ENCODE measurements around the gene CLDN4.

The CLDN4 gene

DNA sequence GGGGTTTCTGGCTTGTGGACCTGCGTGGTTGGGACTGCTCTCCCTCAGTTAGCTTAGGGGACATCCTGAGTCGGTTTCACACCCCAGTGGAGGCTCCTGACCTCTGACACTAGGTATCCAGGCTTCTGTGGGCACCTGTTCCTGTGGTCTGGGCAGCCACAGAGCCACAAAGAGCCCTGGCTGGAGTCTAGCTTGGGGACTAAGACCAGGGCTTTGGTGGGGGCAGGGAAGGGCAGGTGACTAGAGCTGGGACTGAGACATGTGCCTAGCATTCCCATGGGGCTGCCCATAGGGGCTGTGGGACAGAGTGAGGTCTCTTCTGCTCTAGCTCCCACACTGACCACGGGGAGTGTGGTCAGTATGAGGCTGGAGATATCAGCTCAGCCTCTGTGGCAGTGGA is 26.1 kb downstream of the CLDN4 start:
- H3K4me3 ChIP-seq (ENCODE audit: low read length in 2 of 2) = no peak overlapping the region
- H3K4me1 ChIP-seq (ENCODE audit: control insufficient read depth in 2 of 2, insufficient read depth in 1 of 2, low read depth in 1 of 2, low read length in 2 of 2) = no peaks in the 10 kb centered on the region
- H2BK12ac ChIP-seq (ENCODE audit: low read length) = peak overlapping the region; percentile 90
- no peak overlapping the region for H3K4me2 ChIP-seq (ENCODE audit: insufficient read depth, low read length, poor library complexity, severe bottlenecking)
- H3K27me3 ChIP-seq (ENCODE audit: control insufficient read depth in 3 of 3, insufficient read depth in 3 of 3, low read depth in 1 of 3, low read length in 3 of 3) = peaks cover 0 to 20% (median 0%) of the 10 kb centered on the region in 3 experiments
- H3K18ac ChIP-seq (ENCODE audit: low read length) = peak overlapping the region; percentile 65
- H4K8ac ChIP-seq (ENCODE audit: low read depth, low read length) = no peak overlapping the region
- H3K79me1 ChIP-seq (ENCODE audit: low read depth, low read length) = no peaks in the 10 kb centered on the region
- H2AFZ ChIP-seq (ENCODE audit: low read length) = no peak overlapping the region
- H3K9ac ChIP-seq (ENCODE audit: low read depth, low read length, poor library complexity) = no peak overlapping the region
- H2BK5ac ChIP-seq (ENCODE audit: low read length) = peak overlapping the region; percentile 82
- H3K36me3 ChIP-seq (replicated peaks in 1 of 2; ENCODE audit: control insufficient read depth in 2 of 2, insufficient read depth in 2 of 2, low read length in 2 of 2) = no peaks in the 10 kb centered on the region
- peak overlapping the region; percentile 25 for H2BK15ac ChIP-seq (ENCODE audit: low read length)
- H2BK120ac ChIP-seq (ENCODE audit: low read depth, low read length) = no peak overlapping the region
- H4K91ac ChIP-seq (ENCODE audit: low read depth, low read length, poor library complexity) = no peak overlapping the region
- H3K14ac ChIP-seq (ENCODE audit: low read length) = no peak overlapping the region
- H3K9me3 ChIP-seq (replicated peaks in 1 of 2; ENCODE audit: control insufficient read depth in 2 of 2, insufficient read depth in 1 of 2, low read depth in 1 of 2, low read length in 2 of 2) = no peaks in the 10 kb centered on the region
- no CpG with 5 or more reads among the region's 3 CpGs for WGBS, 2 donors (ENCODE audit: extremely low coverage in 2 of 2, insufficient read length in 2 of 2, insufficient replicate concordance in 1 of 2)
- peak overlapping the region; percentile 75 for H2AK5ac ChIP-seq (ENCODE audit: low read depth, low read length)
- H3K4ac ChIP-seq (ENCODE audit: low read length) = no peak overlapping the region
- DNase-seq (ENCODE audit: low spot score) = no peak
- no peak overlapping the region for H3K27ac ChIP-seq (replicated peaks; ENCODE audit: low read length)
- H3K23ac ChIP-seq (ENCODE audit: low read depth, low read length, poor library complexity) = peak overlapping the region; percentile 43

DNA sequence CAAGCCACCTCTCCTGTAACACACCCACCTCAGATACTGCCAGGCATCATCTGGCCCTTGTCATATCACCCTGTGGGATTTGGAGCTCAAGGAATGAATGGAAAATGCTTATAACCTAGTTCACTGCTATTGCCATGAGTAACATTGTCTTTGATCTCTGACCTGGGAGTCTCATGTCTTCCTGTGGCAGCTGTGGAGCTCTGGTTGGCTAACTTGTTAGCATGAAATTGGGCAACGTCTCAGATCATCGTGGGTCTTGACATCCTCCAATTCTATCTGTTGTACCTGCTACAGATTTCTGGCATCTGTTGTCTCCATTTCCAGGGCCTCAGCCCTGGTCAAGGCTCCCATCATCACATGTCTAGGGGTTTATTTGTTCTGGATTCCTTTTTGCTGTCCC is 28.0 kb downstream of the CLDN4 start:
- Histone ChIP-seq H2AK5ac (ENCODE audit: low read depth, low read length) (no peak overlapping the region), H2BK15ac (ENCODE audit: low read length) (no peak overlapping the region), H3K4me1 (ENCODE audit: control insufficient read depth in 2 of 2, insufficient read depth in 1 of 2, low read depth in 1 of 2, low read length in 2 of 2) (no peaks in the 10 kb centered on the region), H3K18ac (ENCODE audit: low read length) (no peak overlapping the region), H3K4me3 (ENCODE audit: low read length in 2 of 2) (no peak overlapping the region), H2BK12ac (ENCODE audit: low read length) (no peak overlapping the region), H3K27ac (replicated peaks; ENCODE audit: low read length) (no peak overlapping the region), H3K9ac (ENCODE audit: low read depth, low read length, poor library complexity) (no peak overlapping the region), H3K79me1 (ENCODE audit: low read depth, low read length) (no peaks in the 10 kb centered on the region), H3K9me3 (replicated peaks in 1 of 2; ENCODE audit: control insufficient read depth in 2 of 2, insufficient read depth in 1 of 2, low read depth in 1 of 2, low read length in 2 of 2) (no peaks in the 10 kb centered on the region), H2AFZ (ENCODE audit: low read length) (no peak overlapping the region), H2BK120ac (ENCODE audit: low read depth, low read length) (no peak overlapping the region), H4K91ac (ENCODE audit: low read depth, low read length, poor library complexity) (no peak overlapping the region), H3K4me2 (ENCODE audit: insufficient read depth, low read length, poor library complexity, severe bottlenecking) (no peak overlapping the region), H3K36me3 (replicated peaks in 1 of 2; ENCODE audit: control insufficient read depth in 2 of 2, insufficient read depth in 2 of 2, low read length in 2 of 2) (no peaks in the 10 kb centered on the region), H4K8ac (ENCODE audit: low read depth, low read length) (no peak overlapping the region), H3K4ac (ENCODE audit: low read length) (no peak overlapping the region), H3K27me3 (ENCODE audit: control insufficient read depth in 3 of 3, insufficient read depth in 3 of 3, low read depth in 1 of 3, low read length in 3 of 3) (peaks cover 0 to 17% (median 0%) of the 10 kb centered on the region in 3 experiments), H3K14ac (ENCODE audit: low read length) (no peak overlapping the region), H2BK5ac (ENCODE audit: low read length) (no peak overlapping the region), H3K23ac (ENCODE audit: low read depth, low read length, poor library complexity) (no peak overlapping the region)
- no peak for DNase-seq (ENCODE audit: low spot score)
- WGBS, 2 donors (ENCODE audit: extremely low coverage in 2 of 2, insufficient read length in 2 of 2, insufficient replicate concordance in 1 of 2) = no CpG with 5 or more reads among the region's 2 CpGs

DNA sequence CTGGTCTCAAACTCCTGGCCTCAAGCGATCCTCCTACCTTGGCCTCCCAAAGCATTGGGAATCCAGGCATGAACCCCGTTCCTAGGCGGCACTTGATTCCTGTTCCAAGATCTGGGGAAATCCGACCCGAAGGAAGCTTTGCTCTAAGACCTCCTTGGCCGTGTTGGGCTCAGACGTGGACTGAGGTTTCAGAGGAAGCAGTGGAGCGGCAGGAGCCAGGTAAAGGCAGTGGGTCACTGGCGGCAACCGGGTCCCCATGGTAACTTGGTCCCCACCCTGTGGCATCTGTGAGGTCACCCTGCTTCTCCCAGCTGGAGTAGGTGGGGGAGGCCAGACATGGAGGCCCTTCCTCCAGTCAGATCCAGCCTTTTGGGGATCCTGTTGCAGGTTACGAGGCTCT is 30.1 kb downstream of the CLDN4 start, which contains the start of gene TMEM270:
TMEM270 (plus strand) TSS at position 301 of the 400 bp plus-strand sequence; CDS start at position 337, 36 bp downstream.
- Histone ChIP-seq H4K91ac (ENCODE audit: low read depth, low read length, poor library complexity) (no peak within 1 kb of the TSS), H4K8ac (ENCODE audit: low read depth, low read length) (no peak within 1 kb of the TSS), H2BK15ac (ENCODE audit: low read length) (peak within 1 kb of the TSS; percentile 58), H3K14ac (ENCODE audit: low read length) (peak within 1 kb of the TSS; percentile 89), H3K9ac (ENCODE audit: low read depth, low read length, poor library complexity) (no peak within 1 kb of the TSS), H3K27ac (replicated peaks; ENCODE audit: low read length) (no peak within 1 kb of the TSS), H2AK5ac (ENCODE audit: low read depth, low read length) (peak within 1 kb of the TSS; percentile 84), H3K79me1 (ENCODE audit: low read depth, low read length) (no peaks in the 10 kb centered on the region), H3K9me3 (replicated peaks in 1 of 2; ENCODE audit: control insufficient read depth in 2 of 2, insufficient read depth in 1 of 2, low read depth in 1 of 2, low read length in 2 of 2) (no peaks in the 10 kb centered on the region), H3K23ac (ENCODE audit: low read depth, low read length, poor library complexity) (peak within 1 kb of the TSS; percentile 17), H2BK5ac (ENCODE audit: low read length) (no peak within 1 kb of the TSS), H3K4ac (ENCODE audit: low read length) (no peak within 1 kb of the TSS), H3K4me3 (ENCODE audit: low read length in 2 of 2) (no peak within 1 kb of the TSS), H3K36me3 (replicated peaks in 1 of 2; ENCODE audit: control insufficient read depth in 2 of 2, insufficient read depth in 2 of 2, low read length in 2 of 2) (no peaks in the 10 kb centered on the region), H3K18ac (ENCODE audit: low read length) (no peak within 1 kb of the TSS), H3K4me2 (ENCODE audit: insufficient read depth, low read length, poor library complexity, severe bottlenecking) (no peak within 1 kb of the TSS), H2BK120ac (ENCODE audit: low read depth, low read length) (no peak within 1 kb of the TSS), H3K4me1 (ENCODE audit: control insufficient read depth in 2 of 2, insufficient read depth in 1 of 2, low read depth in 1 of 2, low read length in 2 of 2) (no peaks in the 10 kb centered on the region), H3K27me3 (ENCODE audit: control insufficient read depth in 3 of 3, insufficient read depth in 3 of 3, low read depth in 1 of 3, low read length in 3 of 3) (peaks cover 0 to 6% (median 0%) of the 10 kb centered on the region in 3 experiments), H2BK12ac (ENCODE audit: low read length) (no peak within 1 kb of the TSS), H2AFZ (ENCODE audit: low read length) (no peak within 1 kb of the TSS)
- no CpG with 5 or more reads among the region's 11 CpGs for WGBS, 2 donors (ENCODE audit: extremely low coverage in 2 of 2, insufficient read length in 2 of 2, insufficient replicate concordance in 1 of 2)
- no peak for DNase-seq (ENCODE audit: low spot score)

DNA sequence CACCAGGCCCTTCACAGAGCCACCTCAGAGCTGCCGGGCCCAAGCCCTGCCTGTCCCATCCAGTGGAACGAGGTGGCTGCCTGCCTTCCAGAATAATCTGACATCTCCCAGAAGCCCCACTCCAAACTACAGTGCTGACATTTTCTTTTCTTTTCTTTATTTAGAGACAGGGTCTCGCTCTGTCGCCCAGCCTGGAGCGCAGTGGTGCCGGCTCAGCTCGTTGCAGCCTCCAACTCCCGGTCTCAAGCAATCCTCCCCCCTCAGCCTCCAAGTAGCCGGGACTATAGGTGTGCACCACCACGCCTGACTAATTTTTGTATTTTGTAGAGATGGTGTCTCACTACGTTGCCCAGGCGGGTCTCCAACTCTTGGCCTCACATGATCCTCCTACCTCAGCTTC is 30.5 kb downstream of the CLDN4 start:
- no peak overlapping the region for H3K4ac ChIP-seq (ENCODE audit: low read length)
- no peak for DNase-seq (ENCODE audit: low spot score)
- H3K4me1 ChIP-seq (ENCODE audit: control insufficient read depth in 2 of 2, insufficient read depth in 1 of 2, low read depth in 1 of 2, low read length in 2 of 2) = no peaks in the 10 kb centered on the region
- no peak overlapping the region for H3K27ac ChIP-seq (replicated peaks; ENCODE audit: low read length)
- H3K23ac ChIP-seq (ENCODE audit: low read depth, low read length, poor library complexity) = peak overlapping the region; percentile 17
- peak overlapping the region; percentile 84 for H2AK5ac ChIP-seq (ENCODE audit: low read depth, low read length)
- H3K4me2 ChIP-seq (ENCODE audit: insufficient read depth, low read length, poor library complexity, severe bottlenecking) = no peak overlapping the region
- no peak overlapping the region for H2BK5ac ChIP-seq (ENCODE audit: low read length)
- H2BK12ac ChIP-seq (ENCODE audit: low read length) = no peak overlapping the region
- no peaks in the 10 kb centered on the region for H3K36me3 ChIP-seq (replicated peaks in 1 of 2; ENCODE audit: control insufficient read depth in 2 of 2, insufficient read depth in 2 of 2, low read length in 2 of 2)
- no peak overlapping the region for H4K91ac ChIP-seq (ENCODE audit: low read depth, low read length, poor library complexity)
- H3K79me1 ChIP-seq (ENCODE audit: low read depth, low read length) = no peaks in the 10 kb centered on the region
- no peak overlapping the region for H3K4me3 ChIP-seq (ENCODE audit: low read length in 2 of 2)
- H3K18ac ChIP-seq (ENCODE audit: low read length) = no peak overlapping the region
- H3K27me3 ChIP-seq (ENCODE audit: control insufficient read depth in 3 of 3, insufficient read depth in 3 of 3, low read depth in 1 of 3, low read length in 3 of 3) = peaks cover 0 to 4% (median 0%) of the 10 kb centered on the region in 3 experiments
- H3K14ac ChIP-seq (ENCODE audit: low read length) = no peak overlapping the region
- H2AFZ ChIP-seq (ENCODE audit: low read length) = no peak overlapping the region
- no peaks in the 10 kb centered on the region for H3K9me3 ChIP-seq (replicated peaks in 1 of 2; ENCODE audit: control insufficient read depth in 2 of 2, insufficient read depth in 1 of 2, low read depth in 1 of 2, low read length in 2 of 2)
- WGBS, 2 donors (ENCODE audit: extremely low coverage in 2 of 2, insufficient read length in 2 of 2, insufficient replicate concordance in 1 of 2) = no CpG with 5 or more reads among the region's 12 CpGs
- no peak overlapping the region for H2BK120ac ChIP-seq (ENCODE audit: low read depth, low read length)
- H2BK15ac ChIP-seq (ENCODE audit: low read length) = no peak overlapping the region
- no peak overlapping the region for H3K9ac ChIP-seq (ENCODE audit: low read depth, low read length, poor library complexity)
- no peak overlapping the region for H4K8ac ChIP-seq (ENCODE audit: low read depth, low read length)
